Left forelimb (tissue), 1 donor: ENCODE measurements around the gene ADAMTS2.

Experiments
- DNase-seq: peaks from one replicate; pipeline ENCODE4 v3.0.0-alpha.2; 2018; ENCODE audit warnings: low spot score

The ADAMTS2 gene

GRCh38 chr5:179139111-179139935, 205.9 kb downstream of the ADAMTS2 start:
- DNase-seq, result no peak

GRCh38 chr5:179138568-179138925, 206.7 kb downstream of the ADAMTS2 start:
- no peak for DNase-seq

- DNase-seq, result no peak
These were observed 207.4 kb downstream of the ADAMTS2 start for GRCh38 chr5:179137643-179138567.

- no peak for DNase-seq
These were observed 208.1 kb downstream of the ADAMTS2 start for GRCh38 chr5:179137016-179137642.

GRCh38 chr5:179135441-179136215, 209.6 kb downstream of the ADAMTS2 start:
- DNase-seq, result no peak

- DNase-seq, result no peak
These were observed 210.3 kb downstream of the ADAMTS2 start for GRCh38 chr5:179135006-179135405.

GRCh38 chr5:179134511-179134910, 210.8 kb downstream of the ADAMTS2 start:
- no peak for DNase-seq

GRCh38 chr5:179132586-179133355, 212.5 kb downstream of the ADAMTS2 start:
- DNase-seq, result no peak

- DNase-seq, result peak; percentile 22
These were observed 213.2 kb downstream of the ADAMTS2 start for GRCh38 chr5:179131886-179132585.

GRCh38 chr5:179131321-179131835, 213.9 kb downstream of the ADAMTS2 start:
- DNase-seq, result no peak

GRCh38 chr5:179130101-179130681, 215.1 kb downstream of the ADAMTS2 start:
- peak; percentile 64 for DNase-seq

- peak; percentile 52 for DNase-seq
These were observed 215.6 kb downstream of the ADAMTS2 start for GRCh38 chr5:179129607-179130071.

GRCh38 chr5:179128976-179129375, 216.3 kb downstream of the ADAMTS2 start:
- peak; percentile 34 for DNase-seq

GRCh38 chr5:179128041-179128365, 217.3 kb downstream of the ADAMTS2 start:
- no peak for DNase-seq

- DNase-seq, result peak; percentile 57
These were observed 217.9 kb downstream of the ADAMTS2 start for GRCh38 chr5:179127136-179128040.

- DNase-seq, result peak; percentile 45
These were observed 218.7 kb downstream of the ADAMTS2 start for GRCh38 chr5:179126506-179126991.

GRCh38 chr5:179125789-179126505, 219.3 kb downstream of the ADAMTS2 start:
- DNase-seq, result peak; percentile 53
